RWPE1 (cell line): ENCODE results near the gene PTPRN2.

ENCODE experiments used
- CTCF ChIA-PET: fragments of 350-600 bp; sonication (Branson Sonifier 250); formaldehyde crosslinking; extraction: SDS; loops from one replicate; lab custom pipeline; 2021; lab: Yijun Ruan, JAX
- POLR2A ChIA-PET: fragments of 400-600 bp; formaldehyde crosslinking; extraction: SDS; loops from one replicate; lab custom pipeline; 2020; ENCODE audit warnings: antibody characterized with exemption; ENCODE audit not compliant: low non-redundant PET; lab: Yijun Ruan, JAX
- DNase-seq: peaks from one replicate; pipeline ENCODE4 v3.0.0; 2012; ENCODE audit warnings: low spot score
- H3K27ac ChIP-seq: fragments of 450-650 bp; 2 replicates; pipeline ENCODE4 v1.5.1; 2017
- TF ChIP-seq, protein P1 (sequence below): fragments of 450-650 bp; conservative IDR thresholded peaks from 2 replicates; pipeline ENCODE4 v1.5.1; 2017; ENCODE audit warnings: low read depth, mild to moderate bottlenecking

The PTPRN2 gene

DNA sequence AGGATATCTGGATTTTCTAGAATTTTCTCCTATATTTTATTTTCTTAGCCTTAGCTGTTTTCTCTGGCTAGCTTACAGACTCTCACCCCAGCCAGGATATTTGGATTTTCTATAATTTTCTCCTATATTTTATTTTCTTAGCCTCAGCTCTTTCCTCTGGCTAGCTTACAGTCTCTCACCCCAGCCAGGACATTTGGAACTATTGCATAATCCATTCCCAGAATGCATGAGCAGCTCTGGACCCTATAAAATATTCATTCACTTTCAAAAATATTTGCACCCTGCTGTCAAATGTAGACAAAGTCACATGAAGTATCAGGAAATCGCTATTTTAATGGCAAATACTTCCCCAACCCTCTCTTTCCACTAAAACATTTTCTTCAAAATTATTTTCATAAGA lies 952.0 kb downstream of the PTPRN2 start:
- ChIA-PET CTCF (interaction anchor here (0.6 kb wide), 1 partner anchor 51 kb away, joined by 4 read pairs; no protein-coding TSS in a partner anchor), POLR2A (no interaction called here)
- H3K27ac ChIP-seq: no peak overlapping the region
- no peak for DNase-seq
- TF ChIP-seq, protein P1, sequence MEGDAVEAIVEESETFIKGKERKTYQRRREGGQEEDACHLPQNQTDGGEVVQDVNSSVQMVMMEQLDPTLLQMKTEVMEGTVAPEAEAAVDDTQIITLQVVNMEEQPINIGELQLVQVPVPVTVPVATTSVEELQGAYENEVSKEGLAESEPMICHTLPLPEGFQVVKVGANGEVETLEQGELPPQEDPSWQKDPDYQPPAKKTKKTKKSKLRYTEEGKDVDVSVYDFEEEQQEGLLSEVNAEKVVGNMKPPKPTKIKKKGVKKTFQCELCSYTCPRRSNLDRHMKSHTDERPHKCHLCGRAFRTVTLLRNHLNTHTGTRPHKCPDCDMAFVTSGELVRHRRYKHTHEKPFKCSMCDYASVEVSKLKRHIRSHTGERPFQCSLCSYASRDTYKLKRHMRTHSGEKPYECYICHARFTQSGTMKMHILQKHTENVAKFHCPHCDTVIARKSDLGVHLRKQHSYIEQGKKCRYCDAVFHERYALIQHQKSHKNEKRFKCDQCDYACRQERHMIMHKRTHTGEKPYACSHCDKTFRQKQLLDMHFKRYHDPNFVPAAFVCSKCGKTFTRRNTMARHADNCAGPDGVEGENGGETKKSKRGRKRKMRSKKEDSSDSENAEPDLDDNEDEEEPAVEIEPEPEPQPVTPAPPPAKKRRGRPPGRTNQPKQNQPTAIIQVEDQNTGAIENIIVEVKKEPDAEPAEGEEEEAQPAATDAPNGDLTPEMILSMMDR: no peak

- TF ChIP-seq, protein P1: no peak
- H3K27ac ChIP-seq: no peak overlapping the region
- no peak for DNase-seq
- CTCF ChIA-PET: no interaction called here
- POLR2A ChIA-PET: no interaction called here
Observed at GRCh38 chr7:157635148-157635500, 952.5 kb downstream of the PTPRN2 start.

- TF ChIP-seq, protein P1: no peak
- DNase-seq: no peak
- ChIA-PET CTCF (no interaction called here), POLR2A (no interaction called here)
- no peak overlapping the region for H3K27ac ChIP-seq
Observed at GRCh38 chr7:157634401-157635147, 953.0 kb downstream of the PTPRN2 start.

GRCh38 chr7:157633465-157634185 lies 954.0 kb downstream of the PTPRN2 start:
- TF ChIP-seq, protein P1: no peak
- no peak overlapping the region for H3K27ac ChIP-seq
- CTCF ChIA-PET: no interaction called here
- DNase-seq: no peak
- POLR2A ChIA-PET: no interaction called here

GRCh38 chr7:157630301-157630853 lies 957.2 kb downstream of the PTPRN2 start:
- no peak overlapping the region for H3K27ac ChIP-seq
- DNase-seq: no peak
- TF ChIP-seq, protein P1: no peak
- POLR2A ChIA-PET: no interaction called here
- CTCF ChIA-PET: interaction anchor here (0.6 kb wide), 1 partner anchor 200 kb away, joined by 3 read pairs; no protein-coding TSS in a partner anchor

- POLR2A ChIA-PET: no interaction called here
- no peak for DNase-seq
- TF ChIP-seq, protein P1: no peak
- CTCF ChIA-PET: interaction anchor here (0.6 kb wide), 1 partner anchor 101 kb away, joined by 3 read pairs; no protein-coding TSS in a partner anchor
- H3K27ac ChIP-seq: no peak overlapping the region
Observed at GRCh38 chr7:157628456-157628855, 959.2 kb downstream of the PTPRN2 start.
